Stomach (tissue), 19 donors: ENCODE data around the gene GPN3. TPM values are rescaled to one million over a fixed set of nuclear protein-coding genes. Genes with fewer than 3 reads are reported as not detected.
A peak's percentile ranks its signal among the peaks of the same experiment; 100 is the strongest.

Source experiments
- DNase-seq, 2 donors: peaks; one replicate each; pipeline versions ENCODE4 v3.0.0 to v3.0.0-alpha.2; 2013 to 2019
- H3K27ac ChIP-seq, 5 donors: fragments of 200-600 bp in 4 of 5; sonication (generic) in 4 of 5; one replicate each; pipeline ENCODE4 v1.5.1; 2013 to 2019; ENCODE audit warnings: mild to moderate bottlenecking in 1 of 5, moderate library complexity in 1 of 5
- H3K27me3 ChIP-seq, 3 donors: fragments of 200-600 bp; sonication (generic); one replicate each; pipeline ENCODE4 v1.5.1; 2017 to 2019; ENCODE audit warnings: mixed run types in 1 of 3
- H3K36me3 ChIP-seq, 4 donors: fragments of 200-600 bp; sonication (generic); 1 replicate in 3 of 4; 2 replicates in 1 of 4; pipeline ENCODE4 v1.5.1; 2016 to 2019
- H3K4me1 ChIP-seq, 4 donors: fragments of 200-600 bp; sonication (generic); one replicate each; pipeline ENCODE4 v1.5.1; 2016 to 2019
- H3K4me3 ChIP-seq, 4 donors: fragments of 200-600 bp; sonication (generic) in 3 of 4; one replicate each; pipeline ENCODE4 v1.5.1; 2016 to 2019; ENCODE audit warnings: mild to moderate bottlenecking in 1 of 4
- H3K9me3 ChIP-seq, 4 donors: fragments of 200-600 bp; sonication (generic); one replicate each; pipeline ENCODE4 v1.5.1; 2016 to 2019
- EP300 ChIP-seq: sonication (generic); formaldehyde crosslinking; IDR thresholded peaks from one replicate; pipeline ENCODE4 v1.6.1; 2017; ENCODE audit warnings: antibody characterized with exemption
- POLR2A ChIP-seq, 4 donors: fragments of 450-650 bp; IDR thresholded peaks; one replicate each; pipeline ENCODE4 v1.6.1; 2016; ENCODE audit warnings: antibody characterized with exemption in 4 of 4, control low read depth in 2 of 4, mild to moderate bottlenecking in 1 of 4, moderate library complexity in 1 of 4
- POLR2AphosphoS5 ChIP-seq, 3 donors: sonication (generic); formaldehyde crosslinking; IDR thresholded peaks; one replicate each; pipeline ENCODE4 v1.6.1; 2016; ENCODE audit warnings: antibody characterized with exemption in 3 of 3
- WGBS, 5 donors: extraction: QIAGEN DNeasy Blood & Tissue Kit in 3 of 5; methylation state at CpG; one replicate each; pipeline versions ENCODE4 v1.1.5 to v1.1.7; 2013 to 2018; 5-methylcytosine and 5-hydroxymethylcytosine counted together
- intact Hi-C: fragments of 100-400 bp; cut with DNase I; formaldehyde crosslinking; loops from one replicate; pipeline ENCODE4 v1.15.1; 2023; ENCODE audit warnings: low total_unique reads
- long read RNA-seq, 10 donors: transcript quantifications; one replicate each; lab custom pipeline, GENCODE V29; 2026
- polyA plus RNA-seq, 3 donors: library from polyadenylated mRNA; stranded (reverse); fragments of 200-250 nt; gene quantifications; one replicate each; pipeline ENCODE4 v1.2.3, GENCODE V29; 2013
- total RNA-seq, 5 donors: library from RNA; depleted of rRNA; stranded (reverse); fragments of >200 nt; gene quantifications; one replicate each; pipeline versions ENCODE4 v1.1.0 to v1.2.3, GENCODE V29; 2014 to 2016
- TF ChIP-seq, protein P1 (sequence below), 7 experiments: fragments of 450-650 bp in 4 of 7; fragments of 200-600 bp in 3 of 7; sonication (generic) in 3 of 7; IDR thresholded peaks; one replicate each; pipeline ENCODE4 v1.5.1; 2016 to 2019; ENCODE audit warnings: antibody characterized with exemption in 7 of 7, control low read depth in 2 of 7, mild to moderate bottlenecking in 1 of 7
- donor health status: healthy with polysubstance abuse.
- donor health status: Bipolar disorder and iron deficiency.
- donor health status: healthy.

The GPN3 gene
- total RNA-seq (10 to 100 TPM in 2 of 5 donors, 1 to 10 TPM in 2, not detected in 1; 7.6 to 21.6 (median 13.6) TPM), polyA plus RNA-seq (10 to 100 TPM; 20.3 to 29.1 (median 21.1) TPM)
- long read RNA-seq, donor 1, partial matches to known transcripts = 0 of 3 reads
- long read RNA-seq, donor 1, other reads (novel, unspliced or antisense) = 0 of 3 reads
- long read RNA-seq, donor 2, transcript GPN3-201 (8 exons, 1,468 nt) = major isoform, 5 of 11 reads
- long read RNA-seq, donor 2, partial matches to known transcripts = 0 of 11 reads
- long read RNA-seq, donor 2, other reads (novel, unspliced or antisense) = 6 of 11 reads
- long read RNA-seq, donor 3, partial matches to known transcripts = 0 of 2 reads
- long read RNA-seq, donor 3, other reads (novel, unspliced or antisense) = 0 of 2 reads
- long read RNA-seq, donor 4, partial matches to known transcripts = 0 of 2 reads
- long read RNA-seq, donor 4, other reads (novel, unspliced or antisense) = 0 of 2 reads
- long read RNA-seq, donor 5, transcript GPN3-201 (8 exons, 1,468 nt) = major isoform, 6 of 20 reads
- long read RNA-seq, donor 5, partial matches to known transcripts = 5 of 20 reads
- long read RNA-seq, donor 5, other reads (novel, unspliced or antisense) = 9 of 20 reads
- long read RNA-seq, donor 6, transcript GPN3-201 (8 exons, 1,468 nt) = major isoform, 10 of 10 reads
- long read RNA-seq, donor 6, partial matches to known transcripts = 0 of 10 reads
- long read RNA-seq, donor 6, other reads (novel, unspliced or antisense) = 0 of 10 reads
- long read RNA-seq, donor 7, transcript GPN3-201 (8 exons, 1,468 nt) = major isoform, 7 of 7 reads
- long read RNA-seq, donor 7, partial matches to known transcripts = 0 of 7 reads
- long read RNA-seq, donor 7, other reads (novel, unspliced or antisense) = 0 of 7 reads
- long read RNA-seq, donor 8, transcript GPN3-201 (8 exons, 1,468 nt) = major isoform, 5 of 5 reads
- long read RNA-seq, donor 8, partial matches to known transcripts = 0 of 5 reads
- long read RNA-seq, donor 8, other reads (novel, unspliced or antisense) = 0 of 5 reads
- long read RNA-seq, donor 9, transcript GPN3-201 (8 exons, 1,468 nt) = major isoform, 6 of 6 reads
- long read RNA-seq, donor 9, partial matches to known transcripts = 0 of 6 reads
- long read RNA-seq, donor 9, other reads (novel, unspliced or antisense) = 0 of 6 reads
- long read RNA-seq, donor 10, partial matches to known transcripts = 0 of 3 reads
- long read RNA-seq, donor 10, other reads (novel, unspliced or antisense) = 0 of 3 reads

DNA sequence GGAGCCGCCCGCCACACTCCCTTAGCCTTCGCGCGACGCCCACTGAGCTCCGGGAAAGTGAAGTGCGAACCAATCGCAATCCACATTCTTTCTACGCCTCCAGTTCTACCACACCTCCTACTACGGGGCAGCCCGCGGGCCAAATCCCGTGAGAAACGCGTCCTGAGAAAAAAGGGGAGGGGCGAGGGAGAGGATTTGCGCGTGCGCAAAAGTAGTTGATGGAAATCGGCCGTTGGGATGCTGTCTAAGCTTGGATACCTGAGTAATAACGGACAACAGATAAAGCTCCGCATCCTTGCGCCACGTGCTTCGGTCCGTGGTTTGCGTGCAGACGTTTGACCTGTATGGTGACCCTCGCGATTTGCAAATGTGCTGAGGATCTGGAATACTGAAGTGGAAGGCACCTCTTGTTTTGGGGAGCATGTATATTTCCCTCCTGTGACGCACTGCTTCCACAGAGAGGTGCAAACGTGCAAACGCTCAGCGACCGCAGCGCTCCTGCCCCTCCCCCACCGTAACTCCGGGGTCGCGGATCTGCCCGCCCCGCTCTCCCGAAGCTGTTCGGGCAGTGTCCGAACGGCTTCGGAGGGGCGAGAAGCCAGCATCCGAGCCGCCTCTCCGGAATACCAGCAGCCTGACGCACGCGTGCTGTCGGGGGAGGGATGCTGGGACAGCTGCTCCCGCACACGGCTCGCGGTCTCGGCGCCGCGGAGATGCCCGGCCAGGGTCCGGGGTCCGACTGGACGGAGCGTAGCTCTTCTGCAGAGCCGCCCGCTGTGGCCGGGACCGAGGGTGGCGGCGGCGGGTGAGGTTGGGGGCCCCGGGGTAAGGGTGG is at the start of gene GPN3, which contains the start of gene FAM216A:
GPN3 (minus strand) TSS at position 44 of the 835 bp plus-strand sequence. CDS start 54 bp downstream, outside the sequence.
FAM216A (plus strand) TSS at position 632 of the 835 bp plus-strand sequence; CDS start at position 663, 31 bp downstream.
- peak; percentile 95 to 98 (median 98) for TF ChIP-seq POLR2AphosphoS5 (IDR thresholded peaks at IDR 0.05)
- no peak for TF ChIP-seq EP300
- TF ChIP-seq POLR2A (IDR thresholded peaks at IDR 0.05) = peak in 2 of 4 donors; percentile 71 to 82
- Histone ChIP-seq H3K4me1 (peaks cover 16 to 38% (median 34%) of the 10 kb centered on the region in 4 donors), H3K27me3 (no peaks in the 10 kb centered on the region), H3K27ac (peak within 1 kb of the TSS; percentile 75 to 96 (median 93)), H3K9me3 (no peaks in the 10 kb centered on the region), H3K4me3 (peak within 1 kb of the TSS; percentile 66 to 80 (median 74)), H3K36me3 (peaks cover 0 to 20% (median 17%) of the 10 kb centered on the region in 4 donors)
- 0 to 1% (median 0%) methylated on average over 34 to 78 of the region's 78 CpGs for WGBS, 5 donors
- intact Hi-C loops = no loop called here
- peak; percentile 96 to 99 for DNase-seq

DNA sequence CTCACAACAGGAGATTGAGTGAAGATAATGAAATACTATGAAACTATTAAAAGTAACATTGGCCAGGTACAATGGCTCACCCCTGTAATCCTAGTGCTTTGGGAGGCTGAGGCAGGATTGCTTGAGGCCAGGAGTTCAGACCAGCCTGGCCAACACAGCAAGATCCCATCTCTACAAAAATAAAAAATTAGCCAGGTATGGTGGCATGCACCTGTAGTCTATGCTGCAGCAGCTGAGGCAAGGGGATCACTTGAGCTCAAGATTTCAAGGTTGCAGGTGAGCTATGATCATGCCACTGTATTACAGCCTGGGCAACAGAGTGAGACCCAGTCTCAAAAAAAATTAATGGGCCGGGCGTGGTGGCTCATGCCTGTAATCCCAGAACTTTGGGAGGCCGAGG is 48.9 kb upstream of the GPN3 start:
- intact Hi-C loops = no loop called here
- H3K4me1 ChIP-seq = peaks cover 0 to 7% (median 3%) of the 10 kb centered on the region in 4 donors
- H3K27me3 ChIP-seq = no peaks in the 10 kb centered on the region
- H3K4me3 ChIP-seq = no peak overlapping the region
- DNase-seq = no peak
- H3K27ac ChIP-seq = no peak overlapping the region
- H3K9me3 ChIP-seq = no peaks in the 10 kb centered on the region
- no peaks in the 10 kb centered on the region for H3K36me3 ChIP-seq
- WGBS, 5 donors = 77 to 93% (median 92%) methylated on average over 3 of the region's 3 CpGs
- no peak for TF ChIP-seq EP300
- TF ChIP-seq, protein P1, sequence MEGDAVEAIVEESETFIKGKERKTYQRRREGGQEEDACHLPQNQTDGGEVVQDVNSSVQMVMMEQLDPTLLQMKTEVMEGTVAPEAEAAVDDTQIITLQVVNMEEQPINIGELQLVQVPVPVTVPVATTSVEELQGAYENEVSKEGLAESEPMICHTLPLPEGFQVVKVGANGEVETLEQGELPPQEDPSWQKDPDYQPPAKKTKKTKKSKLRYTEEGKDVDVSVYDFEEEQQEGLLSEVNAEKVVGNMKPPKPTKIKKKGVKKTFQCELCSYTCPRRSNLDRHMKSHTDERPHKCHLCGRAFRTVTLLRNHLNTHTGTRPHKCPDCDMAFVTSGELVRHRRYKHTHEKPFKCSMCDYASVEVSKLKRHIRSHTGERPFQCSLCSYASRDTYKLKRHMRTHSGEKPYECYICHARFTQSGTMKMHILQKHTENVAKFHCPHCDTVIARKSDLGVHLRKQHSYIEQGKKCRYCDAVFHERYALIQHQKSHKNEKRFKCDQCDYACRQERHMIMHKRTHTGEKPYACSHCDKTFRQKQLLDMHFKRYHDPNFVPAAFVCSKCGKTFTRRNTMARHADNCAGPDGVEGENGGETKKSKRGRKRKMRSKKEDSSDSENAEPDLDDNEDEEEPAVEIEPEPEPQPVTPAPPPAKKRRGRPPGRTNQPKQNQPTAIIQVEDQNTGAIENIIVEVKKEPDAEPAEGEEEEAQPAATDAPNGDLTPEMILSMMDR (IDR thresholded peaks at IDR 0.05) = no peak
- no peak for TF ChIP-seq POLR2AphosphoS5 (IDR thresholded peaks at IDR 0.05)
- TF ChIP-seq POLR2A (IDR thresholded peaks at IDR 0.05) = no peak

DNA sequence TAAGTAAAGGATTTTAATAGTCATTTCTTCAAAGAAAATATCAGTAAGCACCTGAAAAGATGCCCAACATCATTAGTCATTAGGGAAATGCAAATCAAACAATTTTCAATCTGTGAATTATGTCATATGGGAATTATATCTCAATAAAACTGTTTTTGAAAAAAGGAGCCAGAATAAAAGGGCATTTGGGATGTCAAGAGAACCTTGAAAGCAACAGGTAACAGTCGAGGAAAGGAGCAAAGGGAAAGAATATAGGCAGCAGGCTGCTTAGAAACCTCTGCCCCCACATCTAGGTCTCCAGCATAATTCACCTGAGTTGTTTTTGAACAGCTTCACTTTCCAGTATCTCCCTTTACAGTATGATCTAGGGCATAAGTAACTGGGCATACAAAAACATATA is 46.3 kb upstream of the GPN3 start:
- 25 to 54% (median 38%) methylated on average over 1 of the region's 1 CpG for WGBS, 5 donors
- Histone ChIP-seq H3K27ac (no peak overlapping the region), H3K9me3 (no peaks in the 10 kb centered on the region), H3K27me3 (no peaks in the 10 kb centered on the region), H3K4me1 (peaks cover 0 to 7% (median 3%) of the 10 kb centered on the region in 4 donors), H3K36me3 (no peaks in the 10 kb centered on the region), H3K4me3 (no peak overlapping the region)
- intact Hi-C loops = loop anchor here (5.0 kb wide), 1 partner anchor 88 kb away; no protein-coding TSS in a partner anchor
- no peak for TF ChIP-seq POLR2AphosphoS5 (IDR thresholded peaks at IDR 0.05)
- TF ChIP-seq, protein P1 (IDR thresholded peaks at IDR 0.05) = no peak
- TF ChIP-seq EP300 = no peak
- no peak for TF ChIP-seq POLR2A (IDR thresholded peaks at IDR 0.05)
- DNase-seq = no peak

DNA sequence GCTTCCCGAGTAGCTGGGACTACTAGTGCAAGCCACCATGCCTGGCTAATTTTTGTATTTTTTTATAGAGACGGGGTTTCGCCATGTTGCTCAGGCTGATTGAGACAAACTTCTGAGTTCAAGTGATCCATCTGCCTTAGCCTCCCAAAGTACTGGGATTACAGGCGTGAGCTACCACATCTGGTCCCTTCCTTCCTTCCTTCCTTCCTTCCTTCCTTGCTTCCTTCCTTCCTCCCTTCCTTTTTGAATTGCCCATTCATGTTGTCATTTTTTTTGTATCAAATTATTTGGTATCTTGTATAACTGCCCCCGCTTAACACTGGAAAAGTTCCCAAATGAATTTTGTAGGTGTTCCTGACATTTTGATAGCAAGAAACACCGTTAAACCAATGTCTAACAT is 45.8 kb upstream of the GPN3 start:
- H3K27ac ChIP-seq = no peak overlapping the region
- WGBS, 5 donors = 64 to 81% (median 78%) methylated on average over 6 of the region's 6 CpGs
- H3K4me3 ChIP-seq = no peak overlapping the region
- H3K27me3 ChIP-seq = no peaks in the 10 kb centered on the region
- no peak for DNase-seq
- TF ChIP-seq POLR2A (IDR thresholded peaks at IDR 0.05) = no peak
- no peak for TF ChIP-seq EP300
- TF ChIP-seq, protein P1 (IDR thresholded peaks at IDR 0.05) = no peak
- no peak for TF ChIP-seq POLR2AphosphoS5 (IDR thresholded peaks at IDR 0.05)
- intact Hi-C loops = loop anchor here (5.0 kb wide), 1 partner anchor 88 kb away; no protein-coding TSS in a partner anchor
- H3K9me3 ChIP-seq = no peaks in the 10 kb centered on the region
- no peaks in the 10 kb centered on the region for H3K36me3 ChIP-seq
- peaks cover 0 to 7% (median 3%) of the 10 kb centered on the region in 4 donors for H3K4me1 ChIP-seq
